Activated CD4-positive, alpha-beta T cell treated with anti-CD3 and anti-CD28 coated beads, Interleukin-2, amount 50 U/mL, for 16 hours (primary cell): ENCODE data around the gene ADGRB2.
"Not testable (repeated sequence)": the region's sequence is repeated elsewhere in the genome, so short reads cannot be mapped to it uniquely, and the experiment has no call there.

Source experiments
- DNase-seq: peaks from one replicate; pipeline ENCODE4 v3.0.0-alpha.2; 2020

Gene ADGRB2

DNA sequence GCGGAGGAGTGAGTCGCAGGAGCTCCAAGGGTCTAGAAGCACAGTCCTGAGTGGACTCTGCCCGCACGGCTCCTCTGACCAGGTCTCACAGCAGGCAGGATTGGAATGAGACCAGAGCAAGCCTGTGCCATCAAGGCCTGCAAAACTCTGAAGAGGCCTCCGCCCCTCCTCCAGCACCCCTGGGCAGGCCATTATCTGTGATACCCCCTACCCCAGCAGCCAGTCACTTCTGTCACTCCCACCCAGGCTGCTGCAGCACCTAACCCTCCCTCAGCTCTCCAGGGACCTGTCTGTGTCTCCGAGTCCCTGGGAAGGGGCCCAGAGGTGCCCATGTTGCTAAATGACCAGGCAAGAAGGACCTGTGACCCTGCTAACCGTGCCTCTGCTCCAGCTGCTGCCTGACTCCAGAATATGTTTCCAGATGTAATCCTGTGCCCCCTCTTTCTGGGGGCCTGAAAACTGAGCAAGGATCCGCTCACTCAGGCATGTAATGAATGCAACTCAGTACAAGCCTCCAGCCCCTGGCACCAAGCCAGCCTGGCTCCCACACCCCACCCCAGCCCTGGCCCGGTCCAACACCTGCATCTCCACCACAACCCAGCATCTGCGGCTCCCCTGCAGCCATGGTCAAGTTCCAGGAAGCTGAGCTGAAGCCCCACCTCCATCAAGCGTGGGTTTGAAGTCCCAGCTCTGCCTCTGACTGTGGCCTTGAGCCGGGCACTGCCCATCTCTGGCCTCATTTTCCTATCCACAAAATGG, 38.2 kb downstream of the ADGRB2 start:
- no peak for DNase-seq

DNA sequence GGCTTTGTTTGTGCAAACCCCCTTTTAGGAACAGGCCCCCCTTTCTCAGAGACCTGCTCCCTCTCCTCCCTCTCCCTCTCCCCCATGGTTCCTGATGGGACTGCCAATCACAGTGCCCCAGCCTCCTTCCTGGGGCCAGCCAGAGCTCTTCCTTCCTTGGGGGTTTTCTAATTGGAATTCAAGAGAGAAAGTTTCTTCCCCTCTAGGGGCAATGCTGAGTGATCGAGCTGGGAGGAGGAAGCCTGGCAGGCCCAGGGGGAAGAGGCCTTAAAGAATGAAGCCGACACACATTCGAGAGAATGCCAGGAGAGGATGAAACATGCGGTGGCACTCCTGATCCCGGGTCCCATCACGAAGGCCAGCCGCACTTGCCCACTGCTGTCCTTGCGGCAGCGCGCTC, 39.0 kb downstream of the ADGRB2 start:
- DNase-seq = no peak

DNA sequence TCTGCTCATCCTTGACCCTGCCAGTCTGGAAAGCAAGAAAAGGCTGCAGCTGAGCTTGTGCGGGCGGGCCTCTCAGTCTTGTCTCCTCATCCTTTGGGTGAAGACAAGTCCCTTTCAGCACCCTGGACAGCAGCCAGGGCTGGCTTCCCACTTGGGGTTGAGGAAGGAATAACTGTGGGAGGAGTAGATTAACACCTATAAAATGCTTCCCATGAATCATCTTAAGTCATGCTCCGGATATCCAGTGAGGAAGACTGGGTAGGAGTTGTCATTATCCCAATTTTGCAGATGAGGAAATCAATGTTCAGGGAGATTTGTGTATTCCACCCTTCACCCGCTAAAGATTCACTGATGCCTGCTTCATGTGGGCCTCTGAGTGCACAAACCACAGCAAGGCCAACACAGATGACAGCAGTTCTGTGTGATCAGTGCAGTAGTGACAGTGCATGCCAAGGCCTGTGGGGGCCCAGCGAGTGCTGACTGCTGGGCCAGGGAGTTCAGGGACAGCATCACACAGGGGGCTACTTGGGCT, 40.2 kb downstream of the ADGRB2 start:
- DNase-seq = peak; percentile 23

DNA sequence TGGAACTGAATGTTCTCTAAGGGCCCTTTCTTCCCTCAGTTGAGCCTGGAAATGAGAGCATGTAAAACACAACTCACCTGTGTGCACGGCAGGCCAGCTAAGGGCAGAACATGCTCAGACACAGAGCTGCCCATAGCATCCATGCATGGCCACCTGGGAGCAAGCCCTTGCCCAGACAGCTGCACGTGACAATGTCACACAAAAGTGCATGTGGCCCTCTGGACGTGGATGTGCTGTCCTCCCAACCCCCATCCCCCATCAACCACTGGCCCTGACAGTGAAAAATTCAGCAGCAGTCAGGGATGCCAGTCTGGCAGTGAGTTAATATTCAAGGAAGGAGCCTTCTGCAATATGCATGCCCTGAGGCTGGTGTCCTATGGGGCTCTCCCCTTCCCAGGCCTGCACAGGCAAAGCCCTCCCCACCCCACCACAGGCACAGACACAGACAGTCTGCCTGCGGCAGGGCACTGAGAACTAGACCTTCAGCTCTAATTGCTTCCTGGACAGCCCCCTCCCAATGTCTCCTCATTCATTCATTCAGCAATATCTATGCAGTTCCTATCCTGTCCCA, 45.7 kb downstream of the ADGRB2 start:
- DNase-seq = no peak

DNA sequence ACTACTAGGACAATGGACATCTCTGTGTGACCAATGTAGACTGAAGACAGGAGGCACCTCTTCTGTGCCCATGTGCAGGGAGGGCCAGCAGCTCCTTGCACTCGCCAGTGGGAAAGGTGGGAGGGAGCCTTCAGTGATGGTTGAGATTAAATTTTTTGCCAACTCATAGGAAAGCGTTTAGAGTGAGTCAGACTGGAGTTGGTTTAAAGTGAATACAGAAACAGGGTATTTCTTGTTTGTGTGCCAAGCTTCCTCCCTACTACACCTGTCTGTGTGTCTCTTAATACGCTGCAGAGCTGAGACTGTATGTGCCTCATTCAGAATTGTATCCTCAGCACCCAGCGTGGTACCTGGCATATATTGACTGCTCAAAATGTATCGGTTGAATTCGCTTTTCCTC, 46.8 kb downstream of the ADGRB2 start:
- no peak for DNase-seq

DNA sequence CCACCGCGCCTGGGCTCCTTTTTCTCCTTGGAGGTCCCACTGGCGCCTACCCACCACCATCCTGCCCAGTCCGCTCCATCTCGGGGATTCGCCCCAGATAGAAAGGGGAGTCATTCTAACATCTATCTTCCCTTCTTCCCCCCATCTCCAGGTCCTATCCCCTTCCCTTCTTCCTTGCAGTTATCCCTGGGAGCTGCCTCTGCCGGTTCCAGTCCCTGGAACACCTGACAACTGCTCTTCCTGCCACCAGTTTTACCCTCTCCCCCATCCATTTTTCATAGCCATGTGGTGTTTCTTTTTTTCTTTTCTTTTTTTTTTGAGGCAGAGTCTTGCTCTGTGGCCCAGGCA, 48.3 kb downstream of the ADGRB2 start:
- DNase-seq = no peak

DNA sequence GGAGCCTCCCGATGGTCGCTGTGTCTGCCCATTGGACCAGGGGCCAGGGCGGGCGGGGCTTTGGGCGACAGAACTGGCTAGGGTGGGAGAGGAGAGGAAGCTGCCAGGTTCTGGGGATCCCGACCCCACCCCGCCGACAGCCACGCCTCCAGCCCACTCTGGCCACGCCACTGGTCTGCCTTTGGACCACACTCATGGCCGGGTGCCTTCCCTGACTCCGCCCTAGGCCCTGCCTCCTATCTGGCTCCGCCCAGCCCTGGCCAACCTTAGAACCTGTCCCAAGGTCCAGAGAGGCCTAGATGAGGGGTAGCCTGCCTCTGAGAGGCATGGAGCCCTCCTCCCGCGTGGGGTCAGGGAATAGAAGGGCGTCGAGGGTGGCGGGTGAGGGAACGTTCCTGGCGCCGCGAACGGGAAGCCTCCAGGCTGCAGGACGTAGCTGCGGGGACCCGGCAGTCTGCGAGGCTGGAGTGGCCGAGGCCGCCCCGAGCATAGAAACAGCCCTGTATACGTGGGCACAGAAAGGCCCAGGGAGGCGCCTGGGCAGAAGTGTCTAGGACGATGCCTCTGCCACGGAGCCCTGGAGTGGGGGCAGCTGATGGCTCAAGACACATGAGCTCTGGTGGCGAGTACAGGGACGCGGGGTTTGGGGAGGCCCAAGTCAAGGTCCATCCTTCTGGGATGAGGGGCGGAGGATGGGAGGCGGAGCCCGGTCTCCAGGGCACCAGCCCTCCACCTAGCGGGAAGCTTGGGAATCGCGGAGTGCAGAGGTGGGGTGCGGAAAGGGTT, 48.9 kb downstream of the ADGRB2 start:
- peak; percentile 29 for DNase-seq

DNA sequence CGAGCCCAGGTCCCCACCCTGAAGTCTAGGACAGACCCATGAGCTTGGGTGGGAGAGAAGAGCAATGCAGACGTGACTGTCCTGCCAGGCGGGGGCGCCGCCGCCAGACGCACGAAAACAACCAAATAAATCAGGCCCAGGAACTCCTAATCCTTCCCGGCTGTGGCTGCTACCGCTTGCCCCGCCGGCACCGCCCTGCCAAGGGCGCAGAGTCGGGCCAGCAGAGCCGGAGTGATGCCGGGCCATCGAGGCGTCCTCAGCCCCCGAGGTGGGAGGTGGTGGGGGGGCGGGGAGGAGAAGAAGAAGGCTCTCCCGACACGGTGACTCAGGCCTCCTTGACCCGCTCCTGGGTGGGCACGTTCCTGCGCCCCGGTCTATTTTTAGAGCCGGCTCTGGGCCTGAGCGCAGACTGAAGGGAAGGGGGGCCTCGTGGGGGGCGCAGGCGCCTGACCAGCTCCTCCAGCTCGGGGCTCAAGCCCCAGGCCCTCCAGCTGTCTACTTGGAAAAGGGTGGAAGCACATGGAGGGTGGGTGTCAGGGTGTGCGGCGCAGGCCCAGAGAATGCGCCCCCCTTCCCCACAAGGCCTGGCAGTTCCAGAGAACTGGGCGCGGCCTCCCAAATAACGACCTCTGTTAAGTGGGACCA, 49.6 kb downstream of the ADGRB2 start:
- peak; percentile 24 for DNase-seq

DNA sequence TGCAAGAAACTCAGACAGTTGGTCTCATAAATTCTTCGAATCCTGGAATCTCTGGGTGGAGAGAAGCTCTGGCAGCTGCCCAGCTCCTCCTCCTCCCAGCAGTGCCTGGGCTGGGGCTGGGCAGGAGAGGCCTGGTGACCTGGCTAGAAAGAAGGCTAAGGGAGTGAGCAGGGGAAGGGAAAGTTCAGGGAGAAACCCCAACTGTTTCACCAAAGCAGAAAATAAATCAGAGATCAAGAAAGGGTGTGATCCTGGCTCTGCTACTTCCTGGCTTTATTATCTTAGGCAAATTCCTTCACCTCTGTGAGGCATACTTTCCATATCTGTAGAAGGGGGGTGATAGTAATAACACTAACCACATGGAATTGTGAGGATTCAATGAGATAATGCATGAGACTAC, 51.5 kb downstream of the ADGRB2 start:
- DNase-seq = no peak

DNA sequence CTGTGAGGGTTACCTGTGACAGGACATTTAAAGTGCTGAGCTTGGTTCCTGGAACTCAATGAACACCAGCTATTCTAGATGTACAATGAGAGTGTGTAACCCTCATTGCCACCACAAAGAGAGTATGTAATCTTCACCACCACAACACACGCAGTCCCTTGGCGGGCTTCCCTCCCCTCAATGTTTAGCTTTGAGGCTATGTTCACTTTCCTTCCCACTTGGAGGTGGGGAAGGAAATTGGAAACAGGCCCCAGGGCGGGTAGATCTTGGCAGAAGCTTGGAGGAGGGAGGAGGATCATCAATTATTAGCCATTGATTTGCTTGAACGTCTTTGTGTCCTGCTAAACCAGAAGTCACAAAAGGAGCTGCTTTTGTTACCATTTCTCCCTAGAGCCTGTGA, 52.1 kb downstream of the ADGRB2 start:
- no peak for DNase-seq

DNA sequence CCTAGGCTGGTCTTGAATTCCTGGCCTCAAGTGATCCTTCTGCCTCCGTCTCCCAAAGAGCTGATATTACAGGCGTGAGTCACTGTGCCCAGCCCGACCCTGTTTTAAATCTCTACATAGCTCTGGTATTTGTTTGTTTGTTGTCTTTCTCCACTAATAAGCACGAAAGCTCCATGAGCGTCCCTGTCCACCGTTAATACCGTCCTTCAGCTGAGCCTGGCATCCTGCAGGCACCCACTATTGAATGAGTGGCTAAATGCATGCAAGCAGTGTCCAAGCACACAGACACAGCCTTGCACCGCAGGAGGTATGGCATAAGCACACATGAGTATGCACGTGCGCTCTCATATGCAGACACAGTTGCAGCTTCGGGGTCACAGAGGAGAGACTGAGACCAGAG, 55.8 kb downstream of the ADGRB2 start:
- DNase-seq = no peak

DNA sequence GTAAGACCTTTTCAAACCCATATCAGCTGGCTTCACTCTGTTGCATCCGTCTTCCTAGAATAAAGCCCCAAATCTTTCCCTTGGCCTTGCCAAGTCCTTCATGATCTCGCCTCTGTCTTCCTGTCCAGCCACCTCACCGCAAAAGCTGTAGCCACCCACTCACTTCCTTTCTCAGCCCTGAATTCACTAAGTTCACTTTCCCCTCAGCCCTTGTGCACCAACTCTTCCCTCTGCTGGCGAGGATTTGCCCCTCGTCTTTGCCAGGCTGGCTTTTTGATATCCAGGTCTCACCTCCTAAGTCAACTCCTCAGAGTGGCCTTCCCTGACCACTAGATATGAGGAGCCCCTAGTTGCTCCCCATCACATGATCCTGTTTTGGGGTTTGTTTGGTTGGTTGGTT, 56.4 kb downstream of the ADGRB2 start:
- peak; percentile 24 for DNase-seq

DNA sequence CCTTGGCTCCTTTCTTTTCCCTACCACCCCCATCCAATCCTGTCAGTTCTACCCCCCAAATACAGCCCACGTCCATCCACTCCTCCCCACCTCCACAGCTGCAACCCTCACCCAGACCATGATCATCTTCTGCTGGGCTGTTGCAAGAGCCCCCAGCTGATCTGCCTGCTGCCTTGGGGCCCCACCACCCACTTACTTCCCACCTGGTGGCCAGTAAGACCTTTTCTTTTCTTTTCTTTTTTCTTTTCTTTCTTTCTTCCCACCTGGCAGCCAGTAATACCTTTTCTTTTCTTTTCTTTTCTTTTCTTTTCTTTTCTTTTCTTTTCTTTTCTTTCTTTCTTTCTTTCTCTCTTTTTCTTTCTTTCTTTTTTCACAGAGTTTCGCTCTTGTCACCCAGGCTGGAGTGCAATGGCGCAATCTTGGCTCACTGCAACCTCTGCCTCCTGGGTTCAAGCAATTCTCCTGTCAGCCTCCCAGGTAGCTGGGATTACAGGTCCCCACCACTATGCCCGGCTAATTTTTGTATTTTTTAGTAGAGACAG, 57.0 kb downstream of the ADGRB2 start:
- DNase-seq = not testable (repeated sequence)

DNA sequence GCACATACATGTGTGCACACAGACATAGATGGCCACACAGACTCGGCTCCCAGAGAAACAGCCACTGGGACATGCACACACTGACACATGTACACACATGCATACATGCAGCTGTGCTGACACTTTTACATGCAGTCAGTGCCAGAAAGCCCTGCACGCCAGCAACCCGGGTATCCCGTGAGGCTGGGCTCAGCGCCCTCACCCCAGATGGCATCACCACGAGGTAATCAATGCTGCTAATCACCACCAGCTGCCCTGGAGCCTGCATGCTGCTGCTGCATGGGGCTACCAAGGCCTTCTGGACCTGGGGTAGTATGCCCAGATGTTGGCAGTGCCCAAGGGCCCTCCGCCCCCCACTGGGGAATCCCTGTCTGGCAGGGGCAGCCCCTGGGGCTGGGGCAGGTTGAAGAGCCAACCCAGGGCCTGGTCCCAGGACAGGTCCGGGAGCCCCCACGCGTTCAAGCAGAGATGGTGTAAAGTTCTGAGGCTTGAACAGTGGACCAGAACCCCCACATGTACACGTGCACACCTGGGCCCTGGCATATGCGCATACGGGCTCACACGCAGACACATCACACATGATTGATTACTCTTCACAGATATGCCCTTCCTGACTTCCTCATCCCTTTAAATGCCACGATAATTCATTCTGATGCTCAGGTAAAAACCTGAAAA, 57.6 kb downstream of the ADGRB2 start:
- no peak for DNase-seq

DNA sequence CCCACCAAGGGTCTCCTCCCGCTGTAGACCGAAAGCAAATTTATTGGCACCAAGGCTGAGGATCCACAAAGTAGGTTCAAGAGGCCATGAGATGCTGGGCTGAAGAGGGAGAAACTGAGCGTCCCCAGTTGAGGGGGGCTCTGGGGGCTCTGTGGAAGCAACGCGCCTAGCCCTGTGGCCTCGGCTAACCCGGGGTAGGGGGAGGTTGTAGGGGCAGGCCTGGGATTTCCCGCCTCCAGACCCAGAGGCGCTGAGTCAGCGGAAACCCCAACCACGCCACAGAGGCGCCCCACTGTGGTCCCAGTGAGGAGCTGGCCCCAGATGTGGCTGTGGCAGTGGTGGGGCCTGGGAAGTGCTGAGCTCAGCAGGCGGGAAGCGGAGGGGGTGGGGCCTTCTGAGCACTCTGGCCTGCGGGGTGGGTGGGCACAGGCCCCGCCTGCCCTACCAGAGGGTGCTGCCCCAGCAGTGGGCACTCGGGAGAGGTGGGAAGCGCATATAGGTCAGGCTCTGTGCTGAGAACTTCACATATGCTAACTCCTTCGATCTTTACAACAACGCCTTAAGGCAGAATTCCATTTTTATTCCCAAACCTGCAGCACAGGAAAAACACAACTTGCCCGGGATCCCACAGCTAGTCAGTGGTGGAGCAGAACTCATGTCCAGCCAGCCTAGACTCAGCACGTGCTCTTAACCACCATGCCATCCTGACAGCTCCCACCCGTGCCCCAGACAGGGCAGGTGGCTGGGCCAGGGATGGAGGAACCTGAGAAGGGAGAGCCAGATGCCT, 58.9 kb downstream of the ADGRB2 start:
- DNase-seq = peak; percentile 83

DNA sequence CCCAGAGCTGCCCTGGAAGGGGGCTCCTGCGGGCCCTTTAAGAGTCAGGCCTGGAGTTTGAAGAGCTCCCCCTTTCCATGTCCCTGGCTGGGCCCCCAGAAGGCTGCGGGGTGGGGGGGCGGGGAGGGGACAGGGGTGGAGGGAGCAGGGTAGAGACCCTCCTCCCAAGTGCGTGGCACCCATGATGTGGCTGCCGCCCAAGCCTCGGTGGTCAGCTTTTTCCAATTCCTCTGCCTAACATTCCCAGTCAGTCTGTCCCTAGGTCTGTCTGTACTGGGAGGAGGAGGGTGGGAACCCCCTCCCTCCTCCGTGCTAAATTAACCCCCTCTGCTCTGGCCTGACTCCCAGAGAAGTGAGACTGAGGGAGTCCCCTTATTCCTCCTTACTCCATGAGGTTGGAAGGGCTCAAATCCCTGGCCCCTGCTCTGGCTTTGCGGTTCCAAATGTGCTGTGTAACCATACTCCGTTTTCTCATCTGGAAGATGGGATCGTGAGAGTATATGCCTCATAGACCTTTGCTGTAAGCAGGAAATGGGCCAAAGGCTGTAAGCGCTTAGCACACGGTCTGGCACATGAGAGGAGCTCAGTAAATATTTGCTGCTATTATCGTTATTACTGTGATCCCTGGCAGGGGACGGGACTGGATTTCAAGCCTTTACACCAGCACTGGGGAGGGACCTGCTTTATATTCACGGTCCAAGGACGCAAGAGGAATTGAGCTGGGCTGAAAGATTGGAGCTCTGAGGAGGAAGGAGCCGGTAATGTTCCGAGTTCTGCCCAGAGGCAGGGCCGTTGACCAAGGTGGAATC, 59.7 kb downstream of the ADGRB2 start:
- no peak for DNase-seq

DNA sequence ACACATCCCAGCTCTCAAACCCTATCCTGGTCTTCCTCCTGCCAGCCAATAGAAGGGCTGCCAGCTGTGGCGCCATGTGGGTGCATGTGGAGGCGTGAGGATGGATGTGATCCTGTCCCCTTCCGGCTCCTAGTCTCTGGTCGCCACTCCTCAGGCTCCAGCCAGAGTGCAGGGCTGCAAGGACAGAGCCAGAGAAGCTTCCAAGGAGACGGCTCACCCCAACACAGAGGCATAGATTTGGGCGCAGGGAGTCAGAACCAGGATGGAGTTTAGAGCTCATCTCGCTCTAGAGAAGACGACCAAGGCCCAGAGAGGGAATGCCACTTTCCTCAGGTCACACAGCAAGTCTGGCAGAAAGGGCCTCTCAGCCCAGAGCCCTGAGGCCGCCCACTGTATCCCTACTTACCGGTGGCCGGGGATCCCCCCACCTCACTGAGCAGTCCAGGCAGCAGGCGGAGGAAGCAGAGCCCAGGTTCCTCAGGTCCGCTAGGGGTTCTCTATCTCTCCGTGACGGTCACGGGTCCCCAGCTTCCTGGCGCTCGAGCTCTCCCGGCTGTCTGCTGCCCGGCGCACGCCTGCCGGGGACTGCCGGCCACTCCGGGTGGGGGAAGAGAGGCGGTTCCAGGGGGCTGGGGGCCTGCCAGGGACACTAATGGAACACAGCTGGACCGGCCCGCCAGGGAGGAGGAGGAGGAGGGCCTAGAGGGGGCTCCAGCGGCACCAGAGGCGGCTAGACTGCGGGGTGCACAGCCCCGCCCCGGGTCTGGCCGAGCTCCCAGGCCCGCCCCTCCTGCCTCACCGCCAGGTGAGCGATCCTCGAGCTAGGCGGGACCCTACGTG, 60.5 kb downstream of the ADGRB2 start, which contains the start of gene COL16A1:
TSS of gene COL16A1 (minus strand) at position 587 of the 840 bp plus-strand sequence. CDS start 1,824 bp downstream, outside the sequence.
- DNase-seq = no peak

DNA sequence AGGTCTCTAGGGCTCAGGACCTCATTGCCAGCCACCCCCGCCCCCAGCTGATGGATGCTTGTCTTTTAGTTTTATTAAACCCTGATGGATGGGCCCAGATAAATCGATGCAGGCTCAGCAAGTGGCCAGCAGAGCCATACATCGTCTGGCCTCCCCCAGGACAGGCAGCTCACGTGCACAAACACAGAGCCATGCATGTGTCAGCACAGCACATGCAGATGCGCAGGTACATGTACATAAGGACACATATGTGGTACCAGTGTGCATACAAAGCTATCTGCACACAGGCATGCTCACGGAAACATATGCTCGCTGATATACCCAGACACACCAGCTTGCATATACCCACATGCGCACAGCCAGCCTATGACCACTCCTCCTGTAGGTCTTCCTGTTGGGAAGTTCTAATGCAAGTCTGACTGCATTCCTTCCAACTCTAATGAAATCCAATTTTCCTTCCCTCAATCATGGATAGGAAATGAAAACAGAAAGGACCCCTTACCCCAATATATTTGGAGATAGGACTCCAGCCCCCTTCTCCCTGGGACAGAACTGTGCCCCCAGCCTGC, 61.2 kb downstream of the ADGRB2 start:
- DNase-seq = no peak

DNA sequence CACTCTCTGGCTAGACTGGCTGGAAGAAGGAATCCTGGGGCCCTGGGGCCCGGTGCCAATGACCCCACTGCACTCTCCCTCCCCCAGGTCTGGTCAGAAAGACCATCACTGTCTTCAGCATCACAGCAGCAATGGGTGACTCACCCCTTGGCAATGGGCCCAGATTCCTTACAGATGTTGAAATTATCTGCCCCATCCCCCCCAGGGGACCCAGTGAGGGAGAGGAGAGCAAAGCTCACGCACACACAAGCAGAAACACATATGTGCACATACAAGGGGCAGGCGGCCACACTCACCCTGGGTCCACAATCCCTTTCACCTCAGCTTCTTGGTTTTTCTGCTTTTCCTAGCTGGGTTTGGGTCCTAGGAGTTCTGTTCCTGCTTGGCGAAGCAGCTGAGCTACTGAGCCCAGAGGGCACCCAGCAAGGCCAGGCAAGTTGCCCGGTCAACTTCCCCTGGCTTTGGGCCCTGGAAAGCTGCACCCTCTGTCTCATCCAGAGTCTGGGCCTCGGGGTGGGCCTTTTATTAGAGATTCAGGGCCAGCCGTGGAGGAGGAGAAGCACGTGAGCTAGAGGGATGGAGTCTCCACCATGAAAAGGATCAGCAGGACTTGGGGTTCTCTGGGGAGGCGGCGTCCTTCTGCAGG, 62.9 kb downstream of the ADGRB2 start:
- no peak for DNase-seq
